Fibroblast of lung (primary cell): ENCODE results near the gene LDHAL6A. TPM values are rescaled to one million over a fixed set of nuclear protein-coding genes. Genes with fewer than 3 reads are reported as not detected.

Source experiments
- DNase-seq, 2 donors: peaks; one replicate each; pipeline versions ENCODE4 v3.0.0 to v3.0.0-alpha.2; 2010; ENCODE audit warnings: low read depth in 2 of 2
- H2AFZ ChIP-seq: 2 replicates; pipeline ENCODE4 v1.5.1; 2012; ENCODE audit warnings: low read length, control low read depth, inconsistent platforms
- H3K27ac ChIP-seq: 2 replicates; pipeline ENCODE4 v1.5.1; 2011; ENCODE audit warnings: low read length, control low read depth; ENCODE audit not compliant: insufficient read depth
- H3K27me3 ChIP-seq: 2 replicates; pipeline ENCODE4 v1.5.1; 2011; ENCODE audit warnings: mild to moderate bottlenecking, low read length; ENCODE audit not compliant: control insufficient read depth, insufficient read depth
- H3K36me3 ChIP-seq: 2 replicates; pipeline ENCODE4 v1.5.1; 2011; ENCODE audit warnings: low read length; ENCODE audit not compliant: control insufficient read depth, insufficient read depth
- H3K4me1 ChIP-seq: 2 replicates; pipeline ENCODE4 v1.5.1; 2011; ENCODE audit warnings: low read length; ENCODE audit not compliant: control insufficient read depth, insufficient read depth; ENCODE audit errors: extremely low read depth
- H3K4me2 ChIP-seq: 2 replicates; pipeline ENCODE4 v1.5.1; 2011; ENCODE audit warnings: low read length, control low read depth; ENCODE audit not compliant: insufficient read depth; ENCODE audit errors: extremely low read depth
- H3K4me3 ChIP-seq, 4 experiments: fragments of 200-600 bp in 1 of 4; sonication (generic) in 1 of 4; replicated peaks in 1 of 4; 2 replicates each; pipeline ENCODE4 v1.5.1; 2011 to 2016; ENCODE audit warnings: low read length in 4 of 4, low read depth in 3 of 4, mild to moderate bottlenecking in 3 of 4, control low read depth in 2 of 4, inconsistent platforms in 1 of 4, mixed read lengths in 1 of 4; ENCODE audit not compliant: insufficient read depth in 1 of 4; ENCODE audit errors: control extremely low read depth in 1 of 4
- H3K79me2 ChIP-seq: 2 replicates; pipeline ENCODE4 v1.5.1; 2012; ENCODE audit warnings: mild to moderate bottlenecking, low read length, inconsistent platforms; ENCODE audit not compliant: control insufficient read depth, insufficient read depth
- H3K9ac ChIP-seq: 2 replicates; pipeline ENCODE4 v1.5.1; 2011; ENCODE audit warnings: mild to moderate bottlenecking, low read length, control low read depth; ENCODE audit not compliant: insufficient read depth
- H3K9me3 ChIP-seq: 2 replicates; pipeline ENCODE4 v1.5.1; 2012; ENCODE audit warnings: low read depth, low read length; ENCODE audit not compliant: control insufficient read depth, insufficient read depth
- H4K20me1 ChIP-seq: 2 replicates; pipeline ENCODE4 v1.5.1; 2011; ENCODE audit warnings: low read length; ENCODE audit not compliant: control insufficient read depth, insufficient read depth; ENCODE audit errors: extremely low read depth
- EZH2 ChIP-seq: IDR thresholded peaks from 2 replicates; pipeline ENCODE4 v1.5.1; 2012; ENCODE audit warnings: low read length, control low read depth, mild to moderate bottlenecking; ENCODE audit errors: missing control alignments
- polyA plus RNA-seq, 2 donors: library from polyadenylated mRNA; depleted of rRNA in 1 of 2; stranded (reverse) in 1 of 2; unstranded in 1 of 2; fragments of >200 nt; gene quantifications; 2 replicates each; pipeline ENCODE4 v1.2.1, GENCODE V29; 2011 to 2012; ENCODE audit warnings: missing spikeins in 1 of 2
- total RNA-seq: library from RNA; depleted of rRNA; stranded (reverse); fragments of >200 nt; gene quantifications from 2 replicates; pipeline ENCODE4 v1.2.1, GENCODE V29; 2014
- TF ChIP-seq, protein P1 (sequence below), 2 donors: IDR thresholded peaks in 1 of 2; conservative IDR thresholded peaks in 1 of 2; 1 replicate in 1 of 2; 2 replicates in 1 of 2; pipeline ENCODE4 v1.5.1; 2011 to 2012; ENCODE audit warnings: low read length in 2 of 2, control low read depth in 1 of 2, inconsistent platforms in 1 of 2, low read depth in 1 of 2, mild to moderate bottlenecking in 1 of 2

Gene LDHAL6A
- total and polyA plus RNA-seq, 2 donors (not counting 1 experiment from before 2014, with no cell fraction given) = not detected

DNA sequence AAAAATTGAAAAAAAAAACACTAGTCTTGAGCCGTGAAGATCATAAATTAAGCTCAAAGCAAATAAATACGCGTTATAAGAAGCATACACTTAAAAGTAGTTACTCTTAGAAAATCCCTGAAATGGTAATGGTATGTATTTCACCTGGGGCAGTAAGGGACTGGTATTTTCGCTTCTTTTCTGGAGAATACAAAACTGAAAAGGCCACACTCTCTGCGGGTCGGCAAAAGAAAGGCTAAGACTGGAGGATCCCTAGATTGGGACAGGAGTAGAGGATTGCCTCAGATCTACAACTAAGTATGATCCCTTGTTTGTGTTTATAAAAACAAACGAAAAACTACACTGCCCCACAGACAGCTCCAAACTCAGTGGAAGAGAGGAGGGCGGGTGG is 70.5 kb downstream of the LDHAL6A start:
- Histone ChIP-seq H3K27ac (peak overlapping the region; percentile 97), H3K4me1 (no peaks in the 10 kb centered on the region), H3K4me2 (peak overlapping the region; percentile 69), H4K20me1 (no peaks in the 10 kb centered on the region), H3K9ac (peak overlapping the region; percentile 97), H2AFZ (peak overlapping the region; percentile 90), H3K36me3 (peaks cover 1% of the 10 kb centered on the region), H3K79me2 (peaks cover 55% of the 10 kb centered on the region), H3K4me3 (peak overlapping the region; percentile 77 to 99 (median 90)), H3K27me3 (no peaks in the 10 kb centered on the region), H3K9me3 (no peaks in the 10 kb centered on the region)
- TF ChIP-seq, protein P1, sequence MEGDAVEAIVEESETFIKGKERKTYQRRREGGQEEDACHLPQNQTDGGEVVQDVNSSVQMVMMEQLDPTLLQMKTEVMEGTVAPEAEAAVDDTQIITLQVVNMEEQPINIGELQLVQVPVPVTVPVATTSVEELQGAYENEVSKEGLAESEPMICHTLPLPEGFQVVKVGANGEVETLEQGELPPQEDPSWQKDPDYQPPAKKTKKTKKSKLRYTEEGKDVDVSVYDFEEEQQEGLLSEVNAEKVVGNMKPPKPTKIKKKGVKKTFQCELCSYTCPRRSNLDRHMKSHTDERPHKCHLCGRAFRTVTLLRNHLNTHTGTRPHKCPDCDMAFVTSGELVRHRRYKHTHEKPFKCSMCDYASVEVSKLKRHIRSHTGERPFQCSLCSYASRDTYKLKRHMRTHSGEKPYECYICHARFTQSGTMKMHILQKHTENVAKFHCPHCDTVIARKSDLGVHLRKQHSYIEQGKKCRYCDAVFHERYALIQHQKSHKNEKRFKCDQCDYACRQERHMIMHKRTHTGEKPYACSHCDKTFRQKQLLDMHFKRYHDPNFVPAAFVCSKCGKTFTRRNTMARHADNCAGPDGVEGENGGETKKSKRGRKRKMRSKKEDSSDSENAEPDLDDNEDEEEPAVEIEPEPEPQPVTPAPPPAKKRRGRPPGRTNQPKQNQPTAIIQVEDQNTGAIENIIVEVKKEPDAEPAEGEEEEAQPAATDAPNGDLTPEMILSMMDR (conservative IDR thresholded peaks at IDR 0.05 in 1 of 2, IDR thresholded peaks at IDR 0.05 in 1 of 2; ENCODE audit: low read depth in 1 of 2, low read length in 2 of 2) = no peak
- TF ChIP-seq EZH2 = no peak
- DNase-seq = no peak

DNA sequence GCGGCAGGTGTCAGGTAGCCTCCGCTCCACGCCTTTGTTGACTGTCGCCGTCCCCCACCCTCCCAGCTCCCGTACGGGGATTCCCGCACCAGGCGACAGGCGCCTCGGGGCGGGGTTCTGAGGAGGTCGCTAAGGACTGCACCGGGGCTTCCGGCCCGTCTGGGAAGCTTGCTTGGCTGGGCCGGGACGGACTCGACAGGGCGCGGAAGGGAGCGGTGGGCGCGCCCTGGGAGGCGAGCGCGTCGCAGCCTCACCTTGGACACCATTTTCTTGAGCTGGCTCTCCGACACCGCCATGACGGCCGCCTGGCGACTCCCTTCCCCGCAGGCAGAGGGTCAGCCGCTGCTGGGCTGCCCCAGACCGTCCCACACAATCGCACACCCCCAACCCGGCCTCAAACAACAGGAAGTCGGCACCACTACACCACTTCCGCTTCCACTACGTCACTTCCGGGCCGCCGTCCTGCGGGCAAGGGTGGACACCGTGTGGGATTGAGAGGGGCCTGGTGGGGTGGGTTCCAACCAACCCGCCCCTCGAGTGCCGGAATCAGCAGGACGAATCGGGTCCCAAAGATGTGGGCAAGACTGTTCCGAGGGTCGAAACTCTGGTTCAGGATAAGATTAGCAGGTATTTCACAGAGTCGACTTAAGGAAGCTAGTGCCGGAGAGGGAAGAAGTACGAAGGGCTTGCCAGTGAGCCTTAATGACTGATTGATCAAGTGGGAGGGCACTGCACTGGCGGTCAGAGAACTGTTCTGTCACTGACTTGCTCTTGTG is 71.1 kb downstream of the LDHAL6A start, which contains the start of gene TSG101:
TSG101 (minus strand) TSS at position 422 of the 776 bp plus-strand sequence; CDS start at position 296, 126 bp downstream.
- H2AFZ ChIP-seq = peak within 1 kb of the TSS; percentile 90
- H3K4me2 ChIP-seq = peak within 1 kb of the TSS; percentile 95
- H4K20me1 ChIP-seq = no peaks in the 10 kb centered on the region
- no peak for TF ChIP-seq EZH2
- TF ChIP-seq, protein P1 (conservative IDR thresholded peaks at IDR 0.05 in 1 of 2, IDR thresholded peaks at IDR 0.05 in 1 of 2; ENCODE audit: low read depth in 1 of 2, low read length in 2 of 2) = no peak
- peak within 1 kb of the TSS; percentile 97 for H3K27ac ChIP-seq
- H3K27me3 ChIP-seq = no peaks in the 10 kb centered on the region
- peak; percentile 93 to 94 for DNase-seq
- H3K4me3 ChIP-seq = peak within 1 kb of the TSS; percentile 77 to 99 (median 90)
- H3K4me1 ChIP-seq = no peaks in the 10 kb centered on the region
- H3K9ac ChIP-seq = peak within 1 kb of the TSS; percentile 97
- no peaks in the 10 kb centered on the region for H3K9me3 ChIP-seq
- H3K36me3 ChIP-seq = peaks cover 1% of the 10 kb centered on the region
- peaks cover 51% of the 10 kb centered on the region for H3K79me2 ChIP-seq

DNA sequence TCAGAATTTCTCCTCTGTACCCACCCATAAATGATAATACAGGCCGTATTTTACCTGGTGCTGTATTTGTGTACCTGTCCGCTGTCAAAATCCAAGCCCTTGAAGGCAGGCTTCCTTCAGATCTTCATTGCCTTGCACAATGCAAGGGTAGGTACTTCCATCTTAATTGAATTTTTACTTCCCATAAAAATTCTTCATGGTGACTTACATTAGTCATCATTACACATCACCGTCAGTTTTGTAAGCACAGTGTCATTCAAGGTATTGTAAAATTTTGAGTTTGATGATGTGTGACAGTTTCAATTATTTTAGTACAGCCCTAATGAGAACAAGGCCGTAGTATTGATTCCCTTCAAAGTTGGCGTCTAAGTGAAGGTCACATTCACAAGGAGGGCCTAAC is 71.9 kb downstream of the LDHAL6A start:
- peak; percentile 10 to 27 for DNase-seq
- H3K27me3 ChIP-seq = no peaks in the 10 kb centered on the region
- H3K9me3 ChIP-seq = no peaks in the 10 kb centered on the region
- peak overlapping the region; percentile 95 for H3K4me2 ChIP-seq
- TF ChIP-seq, protein P1 (conservative IDR thresholded peaks at IDR 0.05 in 1 of 2, IDR thresholded peaks at IDR 0.05 in 1 of 2; ENCODE audit: low read depth in 1 of 2, low read length in 2 of 2) = no peak
- no peak for TF ChIP-seq EZH2
- H2AFZ ChIP-seq = peak overlapping the region; percentile 90
- peaks cover 44% of the 10 kb centered on the region for H3K79me2 ChIP-seq
- H3K9ac ChIP-seq = peak overlapping the region; percentile 97
- H3K36me3 ChIP-seq = peaks cover 1% of the 10 kb centered on the region
- H4K20me1 ChIP-seq = no peaks in the 10 kb centered on the region
- no peaks in the 10 kb centered on the region for H3K4me1 ChIP-seq
- peak overlapping the region; percentile 77 to 99 (median 90) for H3K4me3 ChIP-seq
- H3K27ac ChIP-seq = peak overlapping the region; percentile 97

Other genes with a start within 250 kb of the LDHAL6A start
- gene SAA4, start 219.1 kb upstream of the LDHAL6A start, total RNA-seq = not detected in 2 replicates
- gene SAA4, start 219.1 kb upstream of the LDHAL6A start, polyA plus RNA-seq = not detected in 2 replicates
- gene SAA2, start 207.2 kb upstream of the LDHAL6A start, total RNA-seq = not detected in 2 replicates
- gene SAA2, start 207.2 kb upstream of the LDHAL6A start, polyA plus RNA-seq = not detected in 2 replicates
- gene SAA1, start 189.6 kb upstream of the LDHAL6A start, total RNA-seq = not detected in 2 replicates
- gene SAA1, start 189.6 kb upstream of the LDHAL6A start, polyA plus RNA-seq = not detected in 2 replicates
- 43.1 and 44.1 TPM in 2 replicates for gene HPS5, start 133.7 kb upstream of the LDHAL6A start, total RNA-seq
- gene HPS5, start 133.7 kb upstream of the LDHAL6A start, polyA plus RNA-seq = 15.0 and 15.6 TPM in 2 replicates
- gene GTF2H1, start 133.3 kb upstream of the LDHAL6A start, total RNA-seq = 63.6 and 74.2 TPM in 2 replicates
- gene GTF2H1, start 133.3 kb upstream of the LDHAL6A start, polyA plus RNA-seq = 49.7 and 56.1 TPM in 2 replicates
- gene LDHA, start 61.3 kb upstream of the LDHAL6A start, total RNA-seq = 202 and 309 TPM in 2 replicates
- gene LDHA, start 61.3 kb upstream of the LDHAL6A start, polyA plus RNA-seq = 1,113 and 1,626 TPM in 2 replicates
- gene LDHC, start 43.5 kb upstream of the LDHAL6A start, total RNA-seq = not detected in 2 replicates
- gene LDHC, start 43.5 kb upstream of the LDHAL6A start, polyA plus RNA-seq = 0.08 and 1.9 TPM in 2 replicates
- gene TSG101, start 71.1 kb downstream of the LDHAL6A start, total RNA-seq = 55.2 and 78.4 TPM in 2 replicates
- gene TSG101, start 71.1 kb downstream of the LDHAL6A start, polyA plus RNA-seq = 132 and 146 TPM in 2 replicates
- gene UEVLD, start 132.9 kb downstream of the LDHAL6A start, total RNA-seq = 22.1 and 25.9 TPM in 2 replicates
- gene UEVLD, start 132.9 kb downstream of the LDHAL6A start, polyA plus RNA-seq = 25.4 and 29.0 TPM in 2 replicates
- 0.50 and 0.51 TPM in 2 replicates for gene MISFA, start 143.9 kb downstream of the LDHAL6A start, total RNA-seq
- gene MISFA, start 143.9 kb downstream of the LDHAL6A start, polyA plus RNA-seq = 1.4 and 1.7 TPM in 2 replicates
- gene SPTY2D1, start 178.5 kb downstream of the LDHAL6A start, total RNA-seq = 11.3 and 14.0 TPM in 2 replicates
- 18.7 and 23.8 TPM in 2 replicates for gene SPTY2D1, start 178.5 kb downstream of the LDHAL6A start, polyA plus RNA-seq
- 0.77 and 0.83 TPM in 2 replicates for gene TMEM86A, start 242.9 kb downstream of the LDHAL6A start, total RNA-seq
- gene TMEM86A, start 242.9 kb downstream of the LDHAL6A start, polyA plus RNA-seq = 0.16 and 0.21 TPM in 2 replicates